PC-3 (cell line): ENCODE data around the gene DNAJB5. TPM values are rescaled to one million over a fixed set of nuclear protein-coding genes. Genes with fewer than 3 reads are reported as not detected.
"Not testable (repeated sequence)": the region's sequence is repeated elsewhere in the genome, so short reads cannot be mapped to it uniquely, and the experiment has no call there.

Source experiments
- ATAC-seq: fragments of 200-7000 bp; cut with Tn5 transposase; 2 replicates; pipeline ENCODE4 v1.9.1; 2020; ENCODE audit warnings: mild to moderate bottlenecking, moderate library complexity
- BruUV-seq: library from RNA; stranded (reverse); fragments of 400-500 nt; replicated peaks from 2 replicates; lab custom pipeline; 2021; lab: Mats Ljungman, UMichigan
- CTCF ChIA-PET: fragments of 300-600 bp; sonication (Branson Sonifier 250); formaldehyde crosslinking; loops from one replicate; lab custom pipeline; 2022; ENCODE audit warnings: antibody characterized with exemption; lab: Charles Lee
- POLR2A ChIA-PET: fragments of 300-600 bp; sonication (Branson Sonifier 250); formaldehyde crosslinking; loops from one replicate; lab custom pipeline; 2022; ENCODE audit warnings: antibody characterized with exemption; ENCODE audit not compliant: unreplicated experiment; lab: Charles Lee
- DNase-seq: peaks from one replicate; pipeline ENCODE4 v3.0.0-alpha.2; 2015
- H2AFZ ChIP-seq: fragments of 300-600 bp; sonication (generic); 2 replicates; pipeline ENCODE4 v1.6.0; 2016; ENCODE audit warnings: antibody characterized with exemption, low read length
- H3F3A ChIP-seq: fragments of 300-600 bp; sonication (generic); one replicate; pipeline ENCODE4 v1.6.0; 2017; ENCODE audit warnings: antibody characterized with exemption, low read length, control low read depth, mild to moderate bottlenecking; ENCODE audit not compliant: unreplicated experiment
- H3K27ac ChIP-seq: fragments of 300-600 bp; sonication (generic); 2 replicates; pipeline ENCODE4 v1.5.1; 2016; ENCODE audit warnings: mild to moderate bottlenecking, low read length
- H3K27me3 ChIP-seq: fragments of 300-600 bp; sonication (generic); 2 replicates; pipeline ENCODE4 v1.6.1; 2016; ENCODE audit warnings: low read length, mixed read lengths
- H3K36me3 ChIP-seq: fragments of 300-600 bp; sonication (generic); 2 replicates; pipeline ENCODE4 v1.6.1; 2016; ENCODE audit warnings: low read depth, mixed run types, low read length, mixed read lengths
- H3K4me1 ChIP-seq: fragments of 300-600 bp; sonication (generic); 2 replicates; pipeline ENCODE4 v1.5.1; 2016; ENCODE audit warnings: low read length; ENCODE audit not compliant: insufficient read depth
- H3K4me2 ChIP-seq: fragments of 300-600 bp; sonication (generic); 2 replicates; pipeline ENCODE4 v1.6.0; 2016; ENCODE audit warnings: low read length
- H3K4me3 ChIP-seq: fragments of 300-600 bp; sonication (generic); 2 replicates; pipeline ENCODE4 v1.5.1; 2016; ENCODE audit warnings: mild to moderate bottlenecking, low read length, mixed read lengths
- H3K79me2 ChIP-seq: fragments of 300-600 bp; sonication (generic); 2 replicates; pipeline ENCODE4 v1.6.1; 2017; ENCODE audit warnings: low read length, mixed read lengths
- H3K9ac ChIP-seq: fragments of 300-600 bp; sonication (generic); 2 replicates; pipeline ENCODE4 v1.6.0; 2016; ENCODE audit warnings: mild to moderate bottlenecking, low read length
- H3K9me2 ChIP-seq: fragments of 300-600 bp; sonication (generic); replicated peaks from 2 replicates; pipeline ENCODE4 v1.6.1; 2016; ENCODE audit warnings: mixed run types, low read length, mixed read lengths
- H3K9me3 ChIP-seq: fragments of 300-600 bp; sonication (generic); 2 replicates; pipeline ENCODE4 v1.6.1; 2016; ENCODE audit warnings: low read length, mixed read lengths
- H4K20me1 ChIP-seq: fragments of 300-600 bp; sonication (generic); 2 replicates; pipeline ENCODE4 v1.6.1; 2016; ENCODE audit warnings: low read length, mixed read lengths
- CTCF ChIP-seq: fragments of 300-600 bp; sonication (generic); conservative IDR thresholded peaks from 2 replicates; pipeline ENCODE4 v1.5.1; 2017; ENCODE audit warnings: antibody characterized with exemption, low read depth, mild to moderate bottlenecking, low read length
- EZH2 ChIP-seq: fragments of 300-600 bp; sonication (generic); IDR thresholded peaks from one replicate; pipeline ENCODE4 v1.6.1; 2017; ENCODE audit warnings: antibody characterized with exemption, mild to moderate bottlenecking, low read length; ENCODE audit not compliant: unreplicated experiment
- EZH2phosphoT487 ChIP-seq: fragments of 300-600 bp; sonication (generic); IDR thresholded peaks from 2 replicates; pipeline ENCODE4 v1.6.1; 2018; ENCODE audit warnings: mild to moderate bottlenecking, antibody characterized with exemption, low read length, borderline replicate concordance
- intact Hi-C: fragments of 100-400 bp; cut with micrococcal nuclease; formaldehyde crosslinking; loops from 2 replicates; pipeline ENCODE4 v1.9.0; 2023
- total RNA-seq: library from RNA; depleted of rRNA; stranded (reverse); fragments of >200 nt; gene quantifications from 2 replicates; pipeline ENCODE4 v1.2.3, GENCODE V29; 2014

The DNAJB5 gene
- total RNA-seq, 1 experiment from 2014 or later = 9.3 TPM

- Histone ChIP-seq H3K4me3 (0 out of 2 replicates have a peak overlapping the region, but pooled peaks have one; percentile 31), H4K20me1 (no peaks in the 10 kb centered on the region), H3K4me1 (peaks cover 30% of the 10 kb centered on the region), H3K9me3 (no peaks in the 10 kb centered on the region), H3K9me2 (no peaks in the 10 kb centered on the region), H3K27me3 (no peaks in the 10 kb centered on the region), H3K9ac (peak overlapping the region; percentile 55), H3K36me3 (no peaks in the 10 kb centered on the region), H3F3A (no peaks in the 10 kb centered on the region), H2AFZ (no peak overlapping the region), H3K4me2 (peak overlapping the region; percentile 46), H3K79me2 (no peaks in the 10 kb centered on the region), H3K27ac (peak overlapping the region; percentile 93)
- no TSS peak for BruUV-seq
- no peak for TF ChIP-seq EZH2
- TF ChIP-seq CTCF = no peak
- TF ChIP-seq EZH2phosphoT487 = no peak
- ATAC-seq = no peak
- intact Hi-C loops = no loop called here
- no peak for DNase-seq
- POLR2A ChIA-PET = no interaction called here
- CTCF ChIA-PET = interaction anchor here (1.4 kb wide), 1 partner anchor 50 kb away, joined by 3 read pairs; no protein-coding TSS in a partner anchor
Measured at GRCh38 chr9:35001285-35001677, 11.7 kb downstream of the DNAJB5 start.

- TF ChIP-seq EZH2 (no peak), CTCF (no peak), EZH2phosphoT487 (no peak)
- intact Hi-C loops = no loop called here
- ATAC-seq (peak; percentile 57), DNase-seq (peak; percentile 72)
- no TSS peak for BruUV-seq
- Histone ChIP-seq H4K20me1 (no peaks in the 10 kb centered on the region), H2AFZ (no peak overlapping the region), H3K9me2 (no peaks in the 10 kb centered on the region), H3K27me3 (no peaks in the 10 kb centered on the region), H3K4me1 (peaks cover 30% of the 10 kb centered on the region), H3K36me3 (no peaks in the 10 kb centered on the region), H3K79me2 (no peaks in the 10 kb centered on the region), H3K9ac (peak overlapping the region; percentile 55), H3K4me2 (peak overlapping the region; percentile 46), H3F3A (no peaks in the 10 kb centered on the region), H3K4me3 (no peak overlapping the region), H3K27ac (peak overlapping the region; percentile 93), H3K9me3 (no peaks in the 10 kb centered on the region)
- ChIA-PET POLR2A (interaction anchor here (0.6 kb wide), 1 partner anchor 70 kb away, joined by 3 read pairs; no protein-coding TSS in a partner anchor), CTCF (interaction anchor here (1.4 kb wide), 1 partner anchor 49 kb away, joined by 3 read pairs; no protein-coding TSS in a partner anchor)
Measured at GRCh38 chr9:35001803-35002502, 12.4 kb downstream of the DNAJB5 start.

GRCh38 chr9:35002623-35003022 lies 13.1 kb downstream of the DNAJB5 start:
- ChIA-PET POLR2A (interaction anchor here (0.6 kb wide), 1 partner anchor 69 kb away, joined by 3 read pairs; no protein-coding TSS in a partner anchor), CTCF (no interaction called here)
- Histone ChIP-seq H3K27me3 (no peaks in the 10 kb centered on the region), H3K9me3 (no peaks in the 10 kb centered on the region), H3K4me3 (no peak overlapping the region), H3K4me2 (no peak overlapping the region), H4K20me1 (no peaks in the 10 kb centered on the region), H3K4me1 (peaks cover 30% of the 10 kb centered on the region), H3F3A (no peaks in the 10 kb centered on the region), H3K79me2 (no peaks in the 10 kb centered on the region), H3K9me2 (no peaks in the 10 kb centered on the region), H3K27ac (peak overlapping the region; percentile 93), H2AFZ (no peak overlapping the region), H3K9ac (peak overlapping the region; percentile 15; the same call in 1 of the 2 replicates), H3K36me3 (no peaks in the 10 kb centered on the region)
- ATAC-seq (no peak), DNase-seq (no peak)
- TF ChIP-seq CTCF = no peak
- TF ChIP-seq EZH2phosphoT487 = no peak
- no peak for TF ChIP-seq EZH2
- no TSS peak for BruUV-seq
- intact Hi-C loops = no loop called here

DNA sequence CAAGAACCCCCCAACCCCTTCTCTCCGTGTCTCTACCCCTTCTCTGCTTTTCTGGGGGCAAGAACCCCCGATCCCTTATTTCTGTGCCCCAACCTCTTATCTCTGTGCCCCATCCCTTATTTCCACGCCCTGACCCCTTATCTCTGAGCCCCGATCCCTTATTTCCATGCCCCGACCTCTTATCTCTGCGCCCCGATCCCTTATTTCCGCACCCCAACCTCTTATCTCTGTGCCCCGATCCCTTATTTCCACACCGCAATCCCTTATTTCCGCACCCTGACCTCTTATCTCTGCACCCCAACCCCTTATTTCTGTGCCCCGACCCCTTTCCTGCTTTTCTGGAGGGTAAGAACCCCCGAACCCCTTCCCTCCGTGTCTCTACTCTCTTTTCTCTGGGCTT lies 14.8 kb downstream of the DNAJB5 start:
- H4K20me1 ChIP-seq, H3K36me3 ChIP-seq, H3F3A ChIP-seq, H3K9ac ChIP-seq, POLR2A ChIA-PET, DNase-seq, H3K4me2 ChIP-seq, intact Hi-C loops, CTCF ChIA-PET, H3K79me2 ChIP-seq, H3K9me2 ChIP-seq, H3K27ac ChIP-seq, ATAC-seq, H3K27me3 ChIP-seq, BruUV-seq, H2AFZ ChIP-seq, H3K9me3 ChIP-seq, H3K4me3 ChIP-seq: not testable (repeated sequence)
- peaks cover 30% of the 10 kb centered on the region for H3K4me1 ChIP-seq
